ELF-1 (cell line): ENCODE results near the gene TNFSF13B.
"Not testable (repeated sequence)": the region's sequence is repeated elsewhere in the genome, so short reads cannot be mapped to it uniquely, and the experiment has no call there.

ENCODE experiments used
- DNase-seq: peaks from one replicate; pipeline ENCODE4 v3.0.0-alpha.2; 2016; ENCODE audit warnings: low read depth, low spot score

The TNFSF13B gene

GRCh38 chr13:108269601-108270328 lies at the start of gene TNFSF13B:
Gene TNFSF13B (plus strand): TSS chr13:108269718. CDS start chr13:108269896, 178 bp downstream.
- DNase-seq, result peak; percentile 70

- DNase-seq, result no peak
Measured at GRCh38 chr13:108220041-108220440, 49.5 kb upstream of the TNFSF13B start.

GRCh38 chr13:108223687-108224503 lies 45.6 kb upstream of the TNFSF13B start:
- no peak for DNase-seq

GRCh38 chr13:108225440-108225839 lies 44.1 kb upstream of the TNFSF13B start:
- no peak for DNase-seq

- DNase-seq, result no peak
Measured at GRCh38 chr13:108226184-108226583, 43.3 kb upstream of the TNFSF13B start.

- no peak for DNase-seq
Measured at GRCh38 chr13:108227651-108228272, 41.8 kb upstream of the TNFSF13B start.

- DNase-seq, result no peak
Measured at GRCh38 chr13:108230377-108230776, 39.1 kb upstream of the TNFSF13B start.

GRCh38 chr13:108249150-108249549 lies 20.4 kb upstream of the TNFSF13B start:
- DNase-seq, result no peak

GRCh38 chr13:108257248-108257647 lies 12.3 kb upstream of the TNFSF13B start:
- DNase-seq, result no peak

- no peak for DNase-seq
Measured at GRCh38 chr13:108263621-108264355, 5.7 kb upstream of the TNFSF13B start.

GRCh38 chr13:108266321-108266990 lies 3.1 kb upstream of the TNFSF13B start:
- DNase-seq, result no peak

- DNase-seq, result no peak
Measured at GRCh38 chr13:108267347-108267746, 2.2 kb upstream of the TNFSF13B start.

GRCh38 chr13:108267855-108268254 lies 1.7 kb upstream of the TNFSF13B start:
- not testable (repeated sequence) for DNase-seq

GRCh38 chr13:108268466-108269112 lies 929 bp upstream of the TNFSF13B start:
- DNase-seq, result no peak

GRCh38 chr13:108270442-108270841 lies 924 bp downstream of the TNFSF13B start:
- DNase-seq, result no peak

- DNase-seq, result no peak
Measured at GRCh38 chr13:108272333-108272732, 2.8 kb downstream of the TNFSF13B start.

GRCh38 chr13:108273429-108274118 lies 4.1 kb downstream of the TNFSF13B start:
- DNase-seq, result no peak

GRCh38 chr13:108274718-108275117 lies 5.2 kb downstream of the TNFSF13B start:
- no peak for DNase-seq

- no peak for DNase-seq
Measured at GRCh38 chr13:108276060-108276459, 6.5 kb downstream of the TNFSF13B start.

GRCh38 chr13:108278466-108278865 lies 8.9 kb downstream of the TNFSF13B start:
- DNase-seq, result no peak
